SJSA1 (cell line): ENCODE measurements around the gene CAPN11. TPM values are rescaled to one million over a fixed set of nuclear protein-coding genes. Genes with fewer than 3 reads are reported as not detected.

ENCODE experiments used
- DNase-seq, 2 experiments: peaks; one replicate each; pipeline ENCODE4 v3.0.0-alpha.2; 2015 to 2020; ENCODE audit warnings: low spot score in 2 of 2, low read depth in 1 of 2
- H3K27ac ChIP-seq: fragments of 250-450 bp; sonication (Bioruptor Pico); 2 replicates; pipeline ENCODE4 v1.5.1; 2020; ENCODE audit warnings: mild to moderate bottlenecking, moderate library complexity
- H3K27me3 ChIP-seq: fragments of 250-450 bp; sonication (Bioruptor Pico); replicated peaks from 2 replicates; pipeline ENCODE4 v1.5.1; 2020; ENCODE audit warnings: mild to moderate bottlenecking, moderate library complexity
- H3K36me3 ChIP-seq: fragments of 250-450 bp; sonication (Bioruptor Pico); 2 replicates; pipeline ENCODE4 v1.5.1; 2020; ENCODE audit warnings: mild to moderate bottlenecking
- H3K4me1 ChIP-seq: fragments of 250-450 bp; sonication (Bioruptor Pico); replicated peaks from 2 replicates; pipeline ENCODE4 v1.6.1; 2021; ENCODE audit warnings: mild to moderate bottlenecking
- H3K4me3 ChIP-seq: fragments of 250-450 bp; sonication (Bioruptor Pico); 2 replicates; pipeline ENCODE4 v1.5.1; 2020; ENCODE audit warnings: mild to moderate bottlenecking
- H3K9me3 ChIP-seq: fragments of 250-450 bp; sonication (Bioruptor Pico); replicated peaks from 2 replicates; pipeline ENCODE4 v1.5.1; 2020; ENCODE audit warnings: mild to moderate bottlenecking
- total RNA-seq: library from RNA; depleted of rRNA; stranded (reverse); fragments of >200 nt; shearing (Covaris generic); gene quantifications from 2 replicates; pipeline ENCODE4 v1.2.3, GENCODE V29; 2014

CAPN11 gene
- total RNA-seq, 1 experiment from 2014 or later = not detected

GRCh38 chr6:44202972-44203750 lies 44.5 kb downstream of the CAPN11 start:
- no peak for DNase-seq
- H3K36me3 ChIP-seq = no peaks in the 10 kb centered on the region
- no peaks in the 10 kb centered on the region for H3K9me3 ChIP-seq
- no peaks in the 10 kb centered on the region for H3K4me1 ChIP-seq
- no peaks in the 10 kb centered on the region for H3K27me3 ChIP-seq
- H3K27ac ChIP-seq = no peak overlapping the region
- no peak overlapping the region for H3K4me3 ChIP-seq

DNA sequence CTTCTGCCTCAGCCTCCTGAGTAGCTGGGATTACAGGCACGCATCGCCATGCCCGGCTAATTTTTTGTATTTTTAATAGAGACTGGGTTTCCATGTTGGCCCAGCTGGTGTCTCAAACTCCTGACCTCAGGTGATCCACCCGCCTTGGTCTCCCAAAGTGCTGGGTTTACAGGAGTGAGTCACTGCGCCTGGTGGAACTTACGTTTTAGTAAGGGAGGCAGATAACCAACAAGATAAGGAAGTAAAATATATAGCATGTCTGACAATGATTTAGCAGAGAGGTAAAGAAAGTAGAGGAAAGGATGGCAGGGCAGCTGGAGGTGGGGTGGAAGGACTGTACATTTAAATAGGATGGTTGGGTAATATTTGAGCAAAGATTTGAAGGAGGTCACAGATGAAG lies 45.3 kb downstream of the CAPN11 start:
- no peaks in the 10 kb centered on the region for H3K36me3 ChIP-seq
- H3K4me3 ChIP-seq = no peak overlapping the region
- no peaks in the 10 kb centered on the region for H3K9me3 ChIP-seq
- no peak for DNase-seq
- H3K4me1 ChIP-seq = no peaks in the 10 kb centered on the region
- H3K27me3 ChIP-seq = no peaks in the 10 kb centered on the region
- no peak overlapping the region for H3K27ac ChIP-seq

DNA sequence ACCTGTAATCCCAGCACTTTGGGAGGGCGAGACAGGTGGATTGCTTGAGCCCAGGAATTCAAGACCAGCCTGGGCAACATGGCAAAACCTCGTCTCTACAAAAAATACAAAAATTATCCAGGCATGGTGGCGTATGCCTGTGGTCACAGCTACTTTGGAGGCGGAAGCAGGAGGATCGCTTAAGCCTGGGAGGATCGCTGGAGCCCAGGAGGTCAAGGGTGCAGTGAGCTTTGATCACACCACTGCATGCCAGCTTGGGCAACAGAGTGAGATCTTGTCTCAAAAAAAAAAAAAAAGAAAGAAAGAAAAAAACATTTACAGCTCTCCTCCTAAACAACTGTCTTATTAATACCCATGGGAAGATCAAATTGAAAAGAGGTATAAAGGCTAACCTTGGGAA lies 49.3 kb downstream of the CAPN11 start:
- Histone ChIP-seq H3K9me3 (no peaks in the 10 kb centered on the region), H3K27ac (no peak overlapping the region), H3K27me3 (no peaks in the 10 kb centered on the region), H3K36me3 (no peaks in the 10 kb centered on the region), H3K4me3 (no peak overlapping the region), H3K4me1 (no peaks in the 10 kb centered on the region)
- DNase-seq = no peak

- H3K36me3 ChIP-seq = no peaks in the 10 kb centered on the region
- no peak for DNase-seq
- no peaks in the 10 kb centered on the region for H3K4me1 ChIP-seq
- no peak overlapping the region for H3K4me3 ChIP-seq
- no peaks in the 10 kb centered on the region for H3K9me3 ChIP-seq
- H3K27me3 ChIP-seq = no peaks in the 10 kb centered on the region
- H3K27ac ChIP-seq = no peak overlapping the region
These were observed 52.7 kb downstream of the CAPN11 start for GRCh38 chr6:44211284-44211683.

- DNase-seq = no peak
- Histone ChIP-seq H3K36me3 (no peaks in the 10 kb centered on the region), H3K4me1 (peaks cover 25% of the 10 kb centered on the region), H3K27ac (no peak overlapping the region), H3K4me3 (no peak overlapping the region), H3K9me3 (no peaks in the 10 kb centered on the region), H3K27me3 (no peaks in the 10 kb centered on the region)
These were observed 55.7 kb downstream of the CAPN11 start for GRCh38 chr6:44214307-44214706.

- Histone ChIP-seq H3K4me1 (peaks cover 37% of the 10 kb centered on the region), H3K27me3 (no peaks in the 10 kb centered on the region), H3K36me3 (no peaks in the 10 kb centered on the region), H3K4me3 (no peak within 1 kb of the TSS), H3K9me3 (no peaks in the 10 kb centered on the region), H3K27ac (no peak within 1 kb of the TSS)
- no peak for DNase-seq
These were observed 58.2 kb downstream of the CAPN11 start, which contains the start of gene MYMX for GRCh38 chr6:44216677-44217331. TSS of gene MYMX (plus strand) at chr6:44216926. CDS start at chr6:44217472, 546 bp downstream.

GRCh38 chr6:44217332-44218143 lies 58.9 kb downstream of the CAPN11 start:
- no peak for DNase-seq
- H3K27me3 ChIP-seq = no peaks in the 10 kb centered on the region
- H3K4me1 ChIP-seq = peaks cover 42% of the 10 kb centered on the region
- H3K9me3 ChIP-seq = no peaks in the 10 kb centered on the region
- H3K4me3 ChIP-seq = no peak overlapping the region
- H3K36me3 ChIP-seq = no peaks in the 10 kb centered on the region
- no peak overlapping the region; the same call in 1 of the 2 replicates for H3K27ac ChIP-seq

- peak in 1 of 2 experiments; percentile 43 for DNase-seq
- no peaks in the 10 kb centered on the region for H3K27me3 ChIP-seq
- H3K36me3 ChIP-seq = no peaks in the 10 kb centered on the region
- H3K4me3 ChIP-seq = peak overlapping the region; percentile 21
- H3K9me3 ChIP-seq = 0 out of 2 replicates have a peak, but pooled peaks cover 2% of the 10 kb centered on the region
- peak overlapping the region; percentile 33; the same call in 1 of the 2 replicates for H3K27ac ChIP-seq
- H3K4me1 ChIP-seq = peaks cover 57% of the 10 kb centered on the region
These were observed 60.6 kb downstream of the CAPN11 start for GRCh38 chr6:44219053-44219814.

DNA sequence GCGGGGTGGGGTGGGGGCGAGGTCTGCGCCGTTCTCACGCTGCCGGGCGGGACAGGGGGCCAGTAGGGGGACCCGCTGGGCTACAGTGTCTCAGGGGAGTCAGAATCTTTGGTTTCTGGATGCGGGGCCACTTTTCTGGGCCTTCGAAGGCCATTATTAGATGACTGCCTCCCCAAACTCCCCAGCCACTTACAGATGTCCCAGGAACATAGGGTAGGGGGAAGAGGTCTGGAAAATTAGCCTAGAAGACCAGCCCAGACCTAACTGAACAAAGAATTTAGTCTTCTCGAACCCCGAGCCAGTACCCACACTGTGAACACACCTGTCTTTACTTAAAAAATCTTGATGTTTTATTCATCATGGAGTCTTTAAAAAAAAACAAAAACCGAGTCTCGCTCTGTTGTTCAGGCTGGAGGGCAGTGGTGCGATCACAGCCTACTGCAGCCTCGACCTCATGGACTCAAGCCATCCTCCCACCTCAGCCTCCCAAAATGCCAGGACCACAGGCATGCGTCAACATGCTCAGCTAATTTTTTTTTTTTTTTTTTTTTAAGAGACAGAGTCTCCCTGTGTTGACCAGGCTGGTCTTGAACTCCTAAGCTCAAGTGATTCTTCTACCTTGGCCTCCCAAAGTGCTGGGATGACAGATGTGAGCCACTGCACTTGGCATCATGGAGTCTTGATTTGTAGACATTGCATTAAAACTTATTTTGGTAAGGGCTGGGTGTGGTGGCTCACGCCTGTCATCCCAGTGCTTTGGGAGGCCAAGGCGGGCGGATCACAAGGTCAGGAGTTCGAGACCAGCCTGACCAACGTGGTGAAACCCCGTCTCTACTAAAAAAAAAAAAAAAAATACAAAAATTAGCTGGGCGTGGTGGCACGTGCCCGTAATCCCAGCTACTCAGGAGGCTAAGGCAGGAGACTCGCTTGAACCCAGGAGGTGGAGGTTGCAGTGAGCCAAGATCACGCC lies 61.5 kb downstream of the CAPN11 start:
- peaks cover 59% of the 10 kb centered on the region for H3K4me1 ChIP-seq
- no peaks in the 10 kb centered on the region for H3K36me3 ChIP-seq
- H3K4me3 ChIP-seq = no peak overlapping the region
- no peak overlapping the region for H3K27ac ChIP-seq
- no peak for DNase-seq
- H3K9me3 ChIP-seq = 0 out of 2 replicates have a peak, but pooled peaks cover 2% of the 10 kb centered on the region
- no peaks in the 10 kb centered on the region for H3K27me3 ChIP-seq

DNA sequence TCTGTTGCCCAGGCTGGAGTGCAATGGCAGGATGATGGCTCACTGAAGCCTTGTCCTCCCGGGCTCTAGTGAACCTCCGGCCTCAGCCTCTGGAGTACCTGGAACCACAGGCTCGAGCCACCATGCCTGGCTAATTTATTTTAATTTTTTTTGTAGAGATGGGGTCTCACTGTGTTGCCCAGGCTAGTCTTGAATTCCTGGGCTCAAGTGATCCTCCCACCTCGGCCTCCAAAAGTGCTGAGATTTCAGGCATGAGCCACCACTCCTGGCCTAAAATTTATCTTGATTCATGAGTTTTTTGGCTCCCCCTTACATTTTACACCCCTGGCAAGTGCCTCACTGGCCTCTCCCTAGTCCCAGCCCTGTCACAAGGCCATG lies 62.3 kb downstream of the CAPN11 start:
- H3K4me3 ChIP-seq = no peak overlapping the region
- no peak overlapping the region for H3K27ac ChIP-seq
- H3K9me3 ChIP-seq = 0 out of 2 replicates have a peak, but pooled peaks cover 2% of the 10 kb centered on the region
- no peaks in the 10 kb centered on the region for H3K36me3 ChIP-seq
- H3K4me1 ChIP-seq = peaks cover 59% of the 10 kb centered on the region
- no peaks in the 10 kb centered on the region for H3K27me3 ChIP-seq
- DNase-seq = no peak

DNA sequence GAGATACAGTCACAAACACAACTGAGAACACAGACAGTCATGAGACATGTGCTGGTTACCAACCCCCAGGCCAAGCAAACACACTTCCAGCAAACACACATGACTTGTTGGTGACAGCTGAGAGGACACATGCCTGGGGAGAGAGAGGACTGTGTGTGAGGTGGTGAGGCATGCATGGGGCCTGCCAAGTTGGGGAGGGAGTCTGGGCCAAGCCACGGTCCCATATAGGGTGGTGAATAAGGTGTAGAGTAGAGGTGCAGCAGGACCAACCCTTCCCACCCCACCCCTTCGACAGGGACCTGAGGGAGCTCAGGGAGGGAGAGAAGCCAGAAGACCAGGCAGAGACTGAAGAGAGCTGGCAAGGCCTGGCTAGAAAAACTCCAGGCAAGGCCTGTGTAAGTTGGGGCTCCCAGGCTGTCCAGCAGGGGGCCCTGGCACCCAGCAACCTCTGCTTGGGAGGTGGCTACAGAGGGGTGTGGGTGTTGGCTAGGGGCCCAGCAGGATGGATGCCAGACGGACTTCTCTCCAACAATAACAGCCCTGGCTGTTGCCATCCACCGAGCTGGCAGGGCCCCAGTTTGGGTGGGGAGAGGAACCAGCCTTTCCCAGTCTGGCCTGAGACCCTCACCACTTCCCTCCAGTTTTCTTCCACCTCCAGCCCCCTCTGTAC lies 62.8 kb downstream of the CAPN11 start:
- Histone ChIP-seq H3K36me3 (no peaks in the 10 kb centered on the region), H3K9me3 (0 out of 2 replicates have a peak, but pooled peaks cover 2% of the 10 kb centered on the region), H3K4me3 (no peak overlapping the region), H3K4me1 (peaks cover 59% of the 10 kb centered on the region), H3K27ac (no peak overlapping the region), H3K27me3 (no peaks in the 10 kb centered on the region)
- peak; percentile 68 to 91 for DNase-seq

DNA sequence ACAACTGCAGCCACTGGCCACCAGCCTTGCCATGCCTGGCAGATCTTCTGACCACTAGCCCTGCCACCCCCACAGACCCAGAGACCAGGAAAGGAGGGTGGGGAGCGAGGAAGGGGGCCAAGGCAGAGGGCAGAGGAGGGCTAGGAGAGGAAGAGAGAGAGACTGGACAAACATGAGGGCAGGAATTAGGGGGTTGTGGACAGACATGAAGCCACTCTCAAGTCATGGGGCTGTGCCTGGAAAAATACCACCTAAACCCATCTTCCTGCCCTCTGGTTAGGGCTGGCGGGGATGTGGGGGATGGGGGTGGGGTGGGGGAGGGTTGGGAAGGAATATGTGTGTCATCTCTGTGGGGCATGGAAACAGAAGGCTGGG lies 63.3 kb downstream of the CAPN11 start:
- Histone ChIP-seq H3K4me3 (no peak overlapping the region), H3K9me3 (0 out of 2 replicates have a peak, but pooled peaks cover 2% of the 10 kb centered on the region), H3K27ac (no peak overlapping the region), H3K27me3 (no peaks in the 10 kb centered on the region), H3K4me1 (peaks cover 57% of the 10 kb centered on the region), H3K36me3 (no peaks in the 10 kb centered on the region)
- no peak for DNase-seq
